GM18520 (cell line): Measurements from ENCODE around the gene PARVA.
"Not testable (repeated sequence)": the region's sequence is repeated elsewhere in the genome, so short reads cannot be mapped to it uniquely, and the experiment has no call there.

Experiments used
- ATAC-seq: cut with Tn5 transposase; IDR thresholded peaks from one replicate; pipeline ENCODE4 v1.9.1; 2021; ENCODE audit not compliant: unreplicated experiment

Gene PARVA

DNA sequence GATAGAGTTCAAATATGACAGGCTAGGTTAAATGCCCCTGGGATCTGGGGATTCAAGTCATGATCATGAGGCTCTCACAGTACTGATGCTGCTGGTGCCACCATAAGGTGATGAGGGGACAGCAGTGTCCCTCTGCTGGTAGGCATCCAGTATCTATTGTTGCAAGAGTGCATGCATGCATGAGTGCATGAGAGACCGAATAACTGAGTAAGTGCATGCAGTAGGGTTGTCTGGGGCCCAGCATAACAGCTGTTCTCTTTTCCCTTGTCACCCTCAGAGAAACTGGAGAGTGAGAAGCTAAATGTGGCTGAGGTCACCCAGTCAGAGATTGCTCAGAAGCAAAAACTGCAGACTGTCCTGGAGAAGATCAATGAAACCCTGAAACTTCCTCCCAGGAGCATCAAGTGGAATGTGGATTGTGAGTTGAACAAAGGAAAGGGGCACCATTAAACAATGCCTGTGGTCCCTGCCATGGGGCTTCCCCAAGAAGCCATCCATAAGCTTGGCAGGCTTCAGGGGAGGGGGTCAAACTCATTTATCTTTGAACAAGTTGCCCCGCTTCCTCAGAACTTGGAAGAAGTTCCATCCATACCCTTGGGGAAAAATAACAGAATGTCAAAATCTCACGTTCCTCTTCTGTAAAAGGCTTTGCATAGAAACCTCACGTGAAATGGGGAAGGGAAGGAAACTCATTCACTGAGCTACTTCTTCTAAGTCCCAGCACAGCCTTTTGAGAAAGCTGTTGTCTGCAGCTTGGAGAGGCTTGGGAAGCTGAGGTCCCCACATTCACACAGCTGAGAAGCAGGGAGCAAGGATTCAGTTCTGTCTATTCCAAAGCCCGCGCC lies 119.0 kb downstream of the PARVA start:
- ATAC-seq, result no peak

- no peak for ATAC-seq
Observed at GRCh38 chr11:12497431-12497830, 120.1 kb downstream of the PARVA start.

DNA sequence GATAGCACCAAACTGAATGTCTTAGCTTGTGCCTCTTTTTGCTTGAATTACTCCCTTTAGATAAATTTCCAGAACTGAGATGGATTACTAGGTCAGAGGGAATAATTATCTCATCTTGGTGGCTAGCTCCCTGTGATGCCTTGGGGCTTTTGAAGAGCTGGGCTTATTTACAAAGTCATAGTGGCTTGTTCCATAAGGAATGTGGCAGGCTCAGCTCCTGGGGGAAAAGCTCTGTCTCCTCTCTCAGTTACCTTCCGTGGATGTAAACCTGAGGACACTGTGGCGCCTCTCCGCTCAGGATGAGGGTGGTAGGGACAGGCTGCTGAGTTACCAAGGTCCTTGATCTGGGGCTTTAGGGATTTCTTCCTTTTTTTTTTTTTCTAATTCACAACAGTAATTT lies 121.7 kb downstream of the PARVA start:
- no peak for ATAC-seq

GRCh38 chr11:12502046-12502445 lies 124.7 kb downstream of the PARVA start:
- no peak for ATAC-seq

GRCh38 chr11:12503039-12503484 lies 125.7 kb downstream of the PARVA start:
- ATAC-seq, result no peak

DNA sequence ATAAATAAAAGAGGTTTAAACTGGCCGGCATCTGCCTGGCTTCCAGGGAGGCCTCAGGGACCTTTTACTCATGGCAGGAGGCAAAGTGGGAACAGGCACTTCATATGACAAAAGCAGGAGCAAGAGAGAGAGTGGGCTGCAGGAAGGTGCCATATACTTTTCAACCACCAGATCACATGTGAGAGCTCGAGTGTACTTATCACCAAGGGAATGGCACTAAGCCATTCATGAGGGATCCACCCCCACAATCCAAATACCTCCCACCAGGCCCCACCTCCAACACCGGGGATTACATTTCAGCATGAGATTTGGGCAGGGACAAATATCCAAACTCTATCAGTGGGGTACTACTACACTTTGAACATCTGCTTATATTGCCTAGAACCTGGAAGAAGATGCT lies 126.5 kb downstream of the PARVA start:
- no peak for ATAC-seq

DNA sequence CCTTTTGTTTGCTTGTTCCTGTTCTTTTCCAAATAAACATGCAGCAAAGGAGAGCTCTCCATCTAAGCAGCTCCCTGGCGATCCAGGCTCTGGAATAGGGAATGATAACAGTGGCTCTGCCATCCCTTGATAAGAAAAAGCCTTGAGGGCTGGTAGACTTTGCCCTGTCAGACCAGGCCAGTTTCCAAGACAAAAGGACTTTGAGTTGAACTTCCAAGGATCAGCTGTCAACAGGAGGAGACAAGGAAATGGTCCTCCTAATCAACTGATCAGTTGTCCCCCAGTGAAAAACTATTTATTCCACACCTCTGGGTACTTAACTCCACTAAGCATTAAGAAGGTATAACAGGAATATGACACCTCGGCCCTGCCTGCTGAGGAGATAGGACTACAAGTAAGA lies 127.8 kb downstream of the PARVA start:
- ATAC-seq, result no peak

GRCh38 chr11:12506404-12506921 lies 129.1 kb downstream of the PARVA start:
- no peak for ATAC-seq

GRCh38 chr11:12507391-12507790 lies 130.0 kb downstream of the PARVA start:
- ATAC-seq, result no peak

DNA sequence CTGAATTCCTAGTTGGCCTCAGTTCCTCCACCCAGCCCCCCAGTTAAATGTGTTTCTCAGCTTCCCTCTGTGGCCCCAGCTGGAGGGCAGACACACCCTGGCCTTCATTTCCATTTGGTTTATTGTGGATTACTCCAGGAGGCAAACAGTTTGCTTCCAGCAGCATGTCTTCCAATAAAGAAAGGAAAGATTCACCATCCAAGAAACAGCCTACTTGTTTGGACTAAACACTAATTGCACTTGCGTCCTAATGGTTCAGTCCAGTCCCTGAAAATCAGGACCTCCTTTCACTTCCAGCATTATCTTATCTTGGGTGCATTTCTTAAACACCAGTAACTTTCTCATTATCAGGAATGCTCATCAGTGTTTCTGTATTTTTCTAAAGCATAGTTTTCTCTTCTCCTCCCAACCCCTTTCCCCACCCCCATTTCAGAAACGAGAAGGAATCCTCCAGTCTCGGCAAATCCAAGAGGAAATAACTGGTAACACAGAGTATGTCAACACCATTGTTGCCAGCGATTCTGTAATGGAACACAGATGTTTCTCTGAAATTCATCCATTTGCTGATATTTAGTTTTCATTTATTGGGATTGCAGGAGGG lies 130.9 kb downstream of the PARVA start:
- ATAC-seq, result no peak

GRCh38 chr11:12509371-12509770 lies 132.0 kb downstream of the PARVA start:
- no peak for ATAC-seq

DNA sequence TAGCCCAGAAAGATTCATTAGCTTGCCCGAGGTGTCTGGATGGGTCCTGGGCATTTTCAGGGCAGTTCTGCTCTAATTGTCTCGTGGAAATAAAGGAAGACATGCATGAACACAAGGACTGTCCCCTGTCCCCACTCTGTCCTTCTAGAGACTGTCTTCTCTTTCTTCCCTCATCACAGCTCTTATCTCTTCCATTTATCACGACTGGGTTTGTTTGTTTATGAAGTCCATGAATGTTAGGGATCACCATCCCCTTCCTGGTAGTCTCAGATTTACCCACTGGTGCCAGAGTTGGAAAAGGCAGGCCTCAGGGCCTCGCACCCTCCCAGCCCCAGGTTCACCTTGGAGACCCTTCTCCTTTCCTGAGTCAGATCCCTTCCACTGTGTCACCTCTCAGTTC lies 134.8 kb downstream of the PARVA start:
- no peak for ATAC-seq

- no peak for ATAC-seq
Observed at GRCh38 chr11:12512826-12513395, 135.5 kb downstream of the PARVA start.

DNA sequence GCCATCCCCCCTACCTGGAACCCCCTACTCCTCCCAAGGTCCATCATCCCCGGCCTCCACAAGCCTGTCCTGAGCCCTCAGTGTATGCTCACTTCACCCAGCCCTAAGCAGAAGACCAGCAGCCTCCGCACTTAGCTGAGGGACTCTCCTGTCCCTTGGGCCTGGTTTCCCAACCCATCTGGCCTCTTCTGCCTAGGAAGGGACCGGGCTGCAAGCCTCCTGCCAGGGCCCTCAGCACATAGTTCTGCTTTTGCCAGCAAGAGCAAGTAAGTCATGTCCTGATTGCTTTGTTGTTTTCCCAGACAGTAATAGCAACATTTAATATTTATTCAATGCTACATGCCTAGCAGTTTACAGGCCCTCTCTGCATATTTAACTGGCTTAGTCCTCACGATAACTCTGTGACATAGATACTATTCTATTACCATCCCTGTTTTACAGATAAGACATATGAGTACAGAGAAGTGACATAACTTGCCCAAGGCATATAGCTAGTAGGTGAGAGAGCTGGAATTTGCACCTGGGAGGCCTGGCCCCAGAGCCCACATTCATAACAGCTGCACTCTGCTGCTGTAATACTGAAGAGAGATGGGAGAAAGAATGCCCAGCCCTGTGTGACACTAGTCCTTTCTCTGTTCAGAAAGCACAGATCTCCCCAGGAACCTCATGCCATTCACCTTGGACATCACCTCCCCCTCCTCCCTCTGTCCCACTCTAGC lies 139.2 kb downstream of the PARVA start:
- ATAC-seq, result no peak

GRCh38 chr11:12517306-12517705 lies 139.9 kb downstream of the PARVA start:
- ATAC-seq, result no peak

DNA sequence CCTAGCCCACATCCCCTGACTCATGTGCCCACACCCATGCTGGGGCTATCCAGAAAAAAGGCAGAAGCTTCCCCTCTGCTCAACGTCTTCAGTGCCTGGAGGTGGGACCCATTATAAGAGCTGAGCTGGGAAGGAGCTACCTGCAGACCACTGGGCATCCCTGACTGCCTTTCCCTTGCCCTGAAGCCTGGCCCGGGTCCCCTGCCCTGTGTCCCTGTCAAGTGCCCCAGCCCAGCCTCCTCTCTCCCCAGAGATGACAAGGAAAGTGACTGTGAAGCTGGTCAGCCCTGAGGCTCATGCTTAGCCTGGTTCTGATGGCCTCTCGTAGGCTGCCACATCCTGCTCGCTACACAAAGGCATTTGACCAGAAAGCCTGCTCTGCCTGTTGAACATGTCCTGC lies 140.4 kb downstream of the PARVA start:
- ATAC-seq, result no peak

DNA sequence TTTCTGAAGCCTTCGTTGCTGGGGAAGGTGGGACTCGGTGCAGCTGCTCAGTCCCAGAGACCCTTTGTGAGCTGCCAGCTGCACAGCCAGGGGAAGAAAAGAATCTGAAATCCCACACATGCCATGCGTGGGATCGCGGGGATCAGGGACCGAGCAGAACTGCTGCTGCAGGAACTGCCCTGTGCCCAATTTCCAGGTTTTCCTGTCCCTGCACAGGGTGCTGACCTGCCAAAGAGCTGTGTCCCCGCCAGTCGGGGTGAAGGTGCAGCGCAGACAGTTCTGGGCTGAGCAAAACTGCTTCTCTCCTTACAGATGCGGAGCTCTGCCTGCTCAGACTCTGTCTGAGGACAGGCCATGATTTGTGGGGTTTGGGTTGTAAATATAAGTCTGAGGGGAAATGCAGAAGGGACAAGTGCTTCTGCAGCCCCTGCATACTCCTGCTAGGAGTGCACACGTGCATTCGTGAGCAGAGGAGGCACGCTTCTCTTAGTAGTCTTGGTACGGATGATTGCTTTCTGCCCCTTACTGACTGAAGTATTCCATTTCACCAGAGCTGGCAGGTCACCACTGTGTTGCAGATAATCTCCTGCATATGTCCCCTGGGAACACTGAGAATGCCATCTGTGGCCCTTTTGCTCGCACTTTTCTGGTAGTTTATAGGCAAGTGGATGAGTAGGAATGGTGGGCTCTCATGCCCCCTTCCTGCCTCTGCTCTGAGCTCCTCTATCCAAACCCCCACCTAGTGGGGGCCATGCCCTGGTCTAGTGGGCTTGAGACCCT lies 141.4 kb downstream of the PARVA start:
- no peak for ATAC-seq

- no peak for ATAC-seq
Observed at GRCh38 chr11:12520054-12520453, 142.7 kb downstream of the PARVA start.

DNA sequence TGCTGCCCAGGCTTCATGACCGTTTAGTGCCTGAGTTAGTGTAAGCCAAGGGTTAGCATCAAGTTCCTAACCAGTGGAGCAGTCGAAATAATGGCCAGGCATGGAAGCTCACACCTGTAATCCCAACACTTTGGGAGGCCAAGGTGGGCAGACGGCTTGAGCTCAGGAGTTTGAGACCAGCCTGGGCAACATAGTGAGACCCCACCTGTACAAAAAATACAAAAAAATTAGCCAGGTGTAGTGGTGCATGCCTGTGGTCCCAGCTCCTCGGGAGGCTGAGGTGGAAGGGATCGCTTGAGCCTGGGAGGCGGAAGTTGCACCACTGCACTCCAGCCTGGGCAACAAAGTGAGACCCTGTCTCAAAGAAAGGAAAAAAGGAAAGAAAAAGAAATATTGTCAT lies 143.2 kb downstream of the PARVA start:
- ATAC-seq, result not testable (repeated sequence)

GRCh38 chr11:12523180-12523924 lies 146.0 kb downstream of the PARVA start:
- ATAC-seq, result no peak
